Loucy (cell line): ENCODE results near the gene NPTX2.

Experiments
- CTCF ChIP-seq: fragments of 200-600 bp; sonication (generic); conservative IDR thresholded peaks from 2 replicates; pipeline ENCODE4 v1.5.1; 2014; ENCODE audit warnings: mild to moderate bottlenecking, antibody characterized with exemption, low read length
- EZH2phosphoT487 ChIP-seq: fragments of 200-600 bp; IDR thresholded peaks from 2 replicates; pipeline ENCODE4 v1.6.1; 2018; ENCODE audit warnings: antibody characterized with exemption, mild to moderate bottlenecking, moderate library complexity, borderline replicate concordance

GRCh38 chr7:98630149-98630548 is 13.1 kb downstream of the NPTX2 start:
- no peak for TF ChIP-seq CTCF
- TF ChIP-seq EZH2phosphoT487 = no peak
